Measurements from ENCODE around the gene A2M. TPM values are rescaled to one million over a fixed set of nuclear protein-coding genes. Genes with fewer than 3 reads are reported as not detected.

Gene A2M
- total RNA-seq, 2 donors from 2014 or later, result 105 to 201 TPM

DNA sequence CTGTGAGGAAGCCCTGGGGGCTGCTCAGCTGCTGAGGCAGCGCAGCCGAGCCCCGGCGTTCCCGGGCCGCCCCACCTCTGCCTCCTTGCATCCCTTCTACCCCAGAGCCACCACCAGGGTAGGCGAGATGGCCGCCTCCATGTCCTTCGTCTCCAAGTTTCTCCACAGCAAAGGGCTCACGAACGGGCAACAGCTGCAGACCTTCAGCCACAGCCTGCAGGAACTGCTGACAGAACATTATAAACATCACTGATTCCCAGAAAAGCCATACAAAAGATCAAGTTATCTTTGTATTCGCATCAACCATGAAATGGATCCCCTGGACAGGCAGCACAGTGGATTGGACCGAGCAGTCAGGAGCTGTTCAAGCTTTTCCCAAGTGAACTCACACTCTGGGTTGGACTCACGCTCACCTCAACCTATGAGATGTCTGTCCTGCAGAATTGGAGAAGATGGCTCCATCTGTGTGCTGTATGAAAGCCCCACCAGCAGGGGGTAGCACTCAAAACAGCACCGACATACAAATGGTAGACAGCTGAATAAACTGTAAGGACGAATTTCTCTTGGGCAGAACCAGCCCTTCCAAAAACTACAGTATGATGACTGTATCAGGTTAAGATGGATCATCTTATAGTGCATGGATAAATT is 19.4 kb upstream of the A2M start:
- Histone ChIP-seq H3K27me3 (no peaks in the 10 kb centered on the region), H3K27ac (peak overlapping the region; percentile 9), H3K36me3 (no peaks in the 10 kb centered on the region), H3K9ac (ENCODE audit: low read depth in 2 of 2, low read length in 2 of 2) (no peak overlapping the region), H3K9me3 (no peaks in the 10 kb centered on the region), H3K4me1 (no peaks in the 10 kb centered on the region), H3K4me3 (no peak overlapping the region)
- DNase-seq, result no peak
- intact Hi-C loops (cut with DNase I), result no loop called here
- TF ChIP-seq CTCF (IDR thresholded peaks at IDR 0.05), result no peak

- Histone ChIP-seq H3K4me3 (no peak overlapping the region), H3K4me1 (no peaks in the 10 kb centered on the region), H3K36me3 (no peaks in the 10 kb centered on the region), H3K9me3 (no peaks in the 10 kb centered on the region), H3K9ac (ENCODE audit: low read depth in 2 of 2, low read length in 2 of 2) (no peak overlapping the region), H3K27ac (no peak overlapping the region), H3K27me3 (no peaks in the 10 kb centered on the region)
- TF ChIP-seq CTCF (IDR thresholded peaks at IDR 0.05), result no peak
- intact Hi-C loops (cut with DNase I), result no loop called here
- DNase-seq, result no peak
Observed at GRCh38 chr12:9133216-9133916, 17.6 kb upstream of the A2M start.

DNA sequence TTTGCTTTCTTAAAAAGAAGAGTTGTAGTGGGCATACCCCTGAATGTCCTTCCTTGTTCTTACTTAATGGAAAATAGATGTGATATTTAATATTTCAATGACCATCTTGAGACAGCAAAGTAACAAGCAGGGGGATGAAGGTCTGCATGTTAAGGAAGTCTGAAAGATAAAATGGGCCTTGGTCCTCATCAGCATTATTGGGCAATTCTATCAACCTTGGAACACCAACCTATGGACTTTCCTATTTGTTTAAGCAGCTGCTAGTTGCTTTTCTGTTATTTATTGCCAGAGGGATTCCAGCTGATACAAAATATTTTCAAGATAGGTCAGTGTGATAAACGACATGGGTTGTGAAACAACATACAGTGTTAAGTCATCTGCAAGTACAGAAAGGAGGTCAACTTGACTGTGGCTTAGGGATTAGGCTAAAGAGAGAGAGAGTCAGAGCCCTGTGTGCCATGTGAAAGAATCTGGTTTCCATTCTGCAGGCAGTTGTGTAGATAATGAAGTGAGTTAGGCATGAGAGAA is 16.4 kb upstream of the A2M start:
- no peaks in the 10 kb centered on the region for H3K27me3 ChIP-seq
- no peak for DNase-seq
- no peak overlapping the region for H3K9ac ChIP-seq (ENCODE audit: low read depth in 2 of 2, low read length in 2 of 2)
- H3K9me3 ChIP-seq, result no peaks in the 10 kb centered on the region
- no peaks in the 10 kb centered on the region for H3K4me1 ChIP-seq
- no peaks in the 10 kb centered on the region for H3K36me3 ChIP-seq
- no peak for TF ChIP-seq CTCF (IDR thresholded peaks at IDR 0.05)
- intact Hi-C loops (cut with DNase I), result no loop called here
- H3K4me3 ChIP-seq, result no peak overlapping the region
- no peak overlapping the region for H3K27ac ChIP-seq

- no peak overlapping the region for H3K4me3 ChIP-seq
- H3K9me3 ChIP-seq, result no peaks in the 10 kb centered on the region
- H3K9ac ChIP-seq (ENCODE audit: low read depth in 2 of 2, low read length in 2 of 2), result no peak overlapping the region
- DNase-seq, result no peak
- no peak for TF ChIP-seq CTCF (IDR thresholded peaks at IDR 0.05)
- intact Hi-C loops (cut with DNase I), result no loop called here
- H3K4me1 ChIP-seq, result no peaks in the 10 kb centered on the region
- no peaks in the 10 kb centered on the region for H3K36me3 ChIP-seq
- no peaks in the 10 kb centered on the region for H3K27me3 ChIP-seq
- H3K27ac ChIP-seq, result no peak overlapping the region
Observed at GRCh38 chr12:9130244-9130643, 14.5 kb upstream of the A2M start.

GRCh38 chr12:9127936-9128663 is 12.4 kb upstream of the A2M start:
- no peaks in the 10 kb centered on the region for H3K27me3 ChIP-seq
- no peak for DNase-seq
- H3K9ac ChIP-seq (ENCODE audit: low read depth in 2 of 2, low read length in 2 of 2), result no peak overlapping the region
- no peaks in the 10 kb centered on the region for H3K4me1 ChIP-seq
- no peak overlapping the region for H3K4me3 ChIP-seq
- no peak for TF ChIP-seq CTCF (IDR thresholded peaks at IDR 0.05)
- no peaks in the 10 kb centered on the region for H3K9me3 ChIP-seq
- no peaks in the 10 kb centered on the region for H3K36me3 ChIP-seq
- intact Hi-C loops (cut with DNase I), result no loop called here
- no peak overlapping the region for H3K27ac ChIP-seq

All from colonic mucosa (tissue), 4 donors.